Transverse colon (tissue), 4 donors: ENCODE measurements around the gene ORC5. TPM values are rescaled to one million over a fixed set of nuclear protein-coding genes. Genes with fewer than 3 reads are reported as not detected.

ENCODE experiments used
- DNase-seq: peaks from one replicate; pipeline ENCODE4 v3.0.0-alpha.2; 2019
- H3K27ac ChIP-seq, 4 donors: fragments of 200-600 bp; sonication (generic); 2 replicates each; pipeline ENCODE4 v1.5.1; 2016 to 2018; ENCODE audit warnings: inconsistent platforms in 4 of 4
- H3K27me3 ChIP-seq: fragments of 200-600 bp; sonication (generic); 2 replicates; pipeline ENCODE4 v1.5.1; 2017; ENCODE audit warnings: inconsistent platforms
- H3K36me3 ChIP-seq, 4 donors: fragments of 200-600 bp; sonication (generic); 2 replicates each; pipeline ENCODE4 v1.5.1; 2017 to 2019; ENCODE audit warnings: inconsistent platforms in 4 of 4
- H3K4me1 ChIP-seq, 4 donors: fragments of 200-600 bp; sonication (generic); 2 replicates each; pipeline ENCODE4 v1.5.1; 2017 to 2020; ENCODE audit warnings: inconsistent platforms in 4 of 4
- H3K4me3 ChIP-seq, 4 donors: fragments of 200-600 bp; sonication (generic); 1 replicate in 1 of 4; 2 replicates in 3 of 4; pipeline versions ENCODE4 v1.5.1 to v1.6.1; 2017 to 2019; ENCODE audit warnings: inconsistent platforms in 4 of 4
- H3K9me3 ChIP-seq, 2 donors: fragments of 200-600 bp; sonication (generic); 2 replicates each; pipeline ENCODE4 v1.5.1; 2017 to 2019; ENCODE audit warnings: inconsistent platforms in 2 of 2
- EP300 ChIP-seq: sonication (generic); formaldehyde crosslinking; IDR thresholded peaks from one replicate; pipeline ENCODE4 v1.6.1; 2017; ENCODE audit warnings: antibody characterized with exemption, low read depth
- POLR2A ChIP-seq: fragments of 450-650 bp; IDR thresholded peaks from one replicate; pipeline ENCODE4 v1.6.1; 2016; ENCODE audit warnings: antibody characterized with exemption, mild to moderate bottlenecking, moderate library complexity
- POLR2AphosphoS5 ChIP-seq, 3 donors: sonication (generic); formaldehyde crosslinking; IDR thresholded peaks; one replicate each; pipeline ENCODE4 v1.6.1; 2016; ENCODE audit warnings: antibody characterized with exemption in 3 of 3
- WGBS, 2 donors: methylation state at CpG; one replicate each; pipeline ENCODE4 v1.1.5; 2018; ENCODE audit warnings: low coverage in 1 of 2; 5-methylcytosine and 5-hydroxymethylcytosine counted together
- in situ Hi-C, 4 donors: fragments of 200-750 bp; cut with MboI; loops; one replicate each; pipeline versions ENCODE4 v1.15.0 to v1.15.1; 2017; ENCODE audit warnings: low sequenced_read_pairs in 3 of 4, low pct_ligation_motif_present in 1 of 4, low pct_unique_long_range_greater_than_20kb in 1 of 4
- intact Hi-C: fragments of 100-400 bp; cut with DNase I; formaldehyde crosslinking; loops from one replicate; pipeline ENCODE4 v1.15.1; 2023; ENCODE audit warnings: low total_unique reads
- total RNA-seq, 4 donors: library from RNA; depleted of rRNA; stranded (reverse); fragments of >200 nt; gene quantifications; one replicate each; pipeline ENCODE4 v1.1.0, GENCODE V29; 2016
- TF ChIP-seq, protein P1 (sequence below), 5 experiments: fragments of 200-600 bp in 3 of 5; fragments of 450-650 bp in 2 of 5; sonication (generic) in 3 of 5; IDR thresholded peaks; 1 replicate in 2 of 5; 2 replicates in 3 of 5; pipeline ENCODE4 v1.5.1; 2016 to 2017; ENCODE audit warnings: antibody characterized with exemption in 5 of 5, inconsistent platforms in 3 of 5, mild to moderate bottlenecking in 2 of 5, moderate library complexity in 1 of 5

The ORC5 gene
- total RNA-seq, 4 donors from 2014 or later: 9.0 to 18.7 (median 11.3) TPM

DNA sequence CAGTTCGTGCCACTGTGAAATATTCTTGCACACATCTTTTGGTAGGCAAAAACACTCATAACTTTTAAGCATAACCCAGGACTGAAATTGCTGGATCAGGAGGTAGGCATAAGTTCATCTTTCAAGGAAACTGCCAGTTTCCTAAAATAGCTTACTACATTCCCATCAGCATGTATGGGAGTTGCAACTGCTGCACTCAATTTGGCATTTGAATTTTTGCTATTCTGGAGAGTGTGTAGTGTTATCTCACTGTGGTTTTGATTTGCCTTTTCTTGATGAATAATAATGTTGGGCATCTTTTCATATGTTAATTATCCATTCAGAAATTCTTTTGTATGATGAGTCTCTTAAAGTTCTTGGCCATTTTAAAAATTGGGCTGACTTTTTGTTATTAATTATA lies 95.2 kb downstream of the ORC5 start:
- H3K4me3 ChIP-seq: no peak overlapping the region
- no peaks in the 10 kb centered on the region for H3K4me1 ChIP-seq
- in situ Hi-C loops: no loop called here
- no peaks in the 10 kb centered on the region for H3K27me3 ChIP-seq
- no peaks in the 10 kb centered on the region for H3K9me3 ChIP-seq
- WGBS, 2 donors: 75 to 78% methylated on average over 1 of the region's 1 CpG
- H3K27ac ChIP-seq: no peak overlapping the region
- no peak for TF ChIP-seq POLR2A
- TF ChIP-seq, protein P1, sequence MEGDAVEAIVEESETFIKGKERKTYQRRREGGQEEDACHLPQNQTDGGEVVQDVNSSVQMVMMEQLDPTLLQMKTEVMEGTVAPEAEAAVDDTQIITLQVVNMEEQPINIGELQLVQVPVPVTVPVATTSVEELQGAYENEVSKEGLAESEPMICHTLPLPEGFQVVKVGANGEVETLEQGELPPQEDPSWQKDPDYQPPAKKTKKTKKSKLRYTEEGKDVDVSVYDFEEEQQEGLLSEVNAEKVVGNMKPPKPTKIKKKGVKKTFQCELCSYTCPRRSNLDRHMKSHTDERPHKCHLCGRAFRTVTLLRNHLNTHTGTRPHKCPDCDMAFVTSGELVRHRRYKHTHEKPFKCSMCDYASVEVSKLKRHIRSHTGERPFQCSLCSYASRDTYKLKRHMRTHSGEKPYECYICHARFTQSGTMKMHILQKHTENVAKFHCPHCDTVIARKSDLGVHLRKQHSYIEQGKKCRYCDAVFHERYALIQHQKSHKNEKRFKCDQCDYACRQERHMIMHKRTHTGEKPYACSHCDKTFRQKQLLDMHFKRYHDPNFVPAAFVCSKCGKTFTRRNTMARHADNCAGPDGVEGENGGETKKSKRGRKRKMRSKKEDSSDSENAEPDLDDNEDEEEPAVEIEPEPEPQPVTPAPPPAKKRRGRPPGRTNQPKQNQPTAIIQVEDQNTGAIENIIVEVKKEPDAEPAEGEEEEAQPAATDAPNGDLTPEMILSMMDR (IDR thresholded peaks at IDR 0.05): no peak
- no peak for TF ChIP-seq EP300
- TF ChIP-seq POLR2AphosphoS5 (IDR thresholded peaks at IDR 0.05): no peak
- no peaks in the 10 kb centered on the region for H3K36me3 ChIP-seq
- intact Hi-C loops: no loop called here
- no peak for DNase-seq

DNA sequence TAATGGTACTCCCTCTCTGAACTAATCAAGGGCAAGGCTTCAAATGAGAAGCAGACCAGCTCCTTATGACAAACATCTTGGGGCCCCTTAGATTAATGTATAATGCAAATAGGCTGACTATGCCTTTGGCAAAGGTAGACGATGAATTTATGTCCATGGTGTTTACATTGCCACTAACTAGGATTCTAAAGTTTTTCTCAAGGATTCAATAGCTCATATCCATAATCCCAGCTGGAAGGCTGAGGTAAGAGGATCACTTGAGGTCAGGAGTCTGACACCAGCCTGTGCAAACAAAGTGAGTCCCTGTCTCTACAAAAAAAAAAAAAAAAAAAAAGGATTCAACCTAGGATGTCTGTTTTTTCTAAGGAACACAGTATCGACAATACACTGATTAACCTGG lies 96.5 kb downstream of the ORC5 start:
- in situ Hi-C loops: no loop called here

DNA sequence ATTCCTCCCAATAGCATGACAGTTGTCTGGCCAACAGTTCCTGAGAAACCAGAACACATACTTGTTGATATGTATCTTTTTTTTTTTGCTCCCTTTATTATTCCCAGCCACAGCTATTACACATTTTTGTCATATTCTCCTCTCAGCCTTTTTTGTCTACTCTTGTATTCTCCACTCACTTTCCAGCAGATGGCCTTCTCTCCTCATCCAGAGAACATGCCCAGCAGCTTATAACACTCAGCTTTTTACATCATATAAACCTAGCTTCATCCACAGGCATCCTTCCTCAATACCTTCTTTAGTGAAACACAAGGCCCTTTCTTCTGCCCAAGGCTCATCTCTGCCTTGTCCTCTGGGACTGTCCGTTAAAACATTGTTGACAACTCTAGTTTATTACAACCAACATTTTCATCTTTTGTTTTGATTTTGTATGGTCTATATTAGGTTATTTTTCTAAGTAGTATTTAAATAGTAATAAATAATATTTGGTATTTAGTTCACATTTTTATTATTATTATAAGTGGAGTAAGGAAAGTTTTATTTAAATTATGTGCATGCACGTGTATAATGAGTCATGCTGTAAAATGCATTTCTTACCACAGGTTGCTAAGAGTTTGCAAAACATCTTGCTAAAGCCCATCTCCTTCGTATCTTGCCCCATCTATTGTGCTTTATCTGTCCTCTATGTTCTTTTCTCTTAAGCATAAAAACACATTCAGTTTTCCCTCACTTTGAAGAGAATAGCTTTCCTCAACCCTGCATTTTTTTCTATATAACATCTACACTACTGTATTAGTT lies 101.5 kb downstream of the ORC5 start:
- no peaks in the 10 kb centered on the region for H3K36me3 ChIP-seq
- intact Hi-C loops (no loop called here), in situ Hi-C loops (no loop called here)
- no peak overlapping the region for H3K27ac ChIP-seq
- no peaks in the 10 kb centered on the region for H3K27me3 ChIP-seq
- no peaks in the 10 kb centered on the region for H3K4me1 ChIP-seq
- no peak for TF ChIP-seq POLR2A
- no peak for TF ChIP-seq POLR2AphosphoS5 (IDR thresholded peaks at IDR 0.05)
- TF ChIP-seq, protein P1 (IDR thresholded peaks at IDR 0.05): no peak
- no peak for TF ChIP-seq EP300
- no peak overlapping the region for H3K4me3 ChIP-seq
- no peak for DNase-seq
- no peaks in the 10 kb centered on the region for H3K9me3 ChIP-seq
- 56 to 68% methylated on average over 3 of the region's 3 CpGs for WGBS, 2 donors

More for the DNA sequence above, 96.5 kb downstream of the ORC5 start:
- H3K4me1 ChIP-seq: no peaks in the 10 kb centered on the region
- intact Hi-C loops: no loop called here
- TF ChIP-seq, protein P1 (IDR thresholded peaks at IDR 0.05): no peak
- TF ChIP-seq POLR2A: no peak
- no peak for TF ChIP-seq EP300
- no peak for TF ChIP-seq POLR2AphosphoS5 (IDR thresholded peaks at IDR 0.05)
- H3K36me3 ChIP-seq: no peaks in the 10 kb centered on the region
- H3K27me3 ChIP-seq: no peaks in the 10 kb centered on the region
- no peaks in the 10 kb centered on the region for H3K9me3 ChIP-seq
- H3K4me3 ChIP-seq: no peak overlapping the region
- no peak for DNase-seq
- no peak overlapping the region for H3K27ac ChIP-seq
- WGBS, 2 donors: 52 to 70% methylated on average over 2 of the region's 2 CpGs

DNA sequence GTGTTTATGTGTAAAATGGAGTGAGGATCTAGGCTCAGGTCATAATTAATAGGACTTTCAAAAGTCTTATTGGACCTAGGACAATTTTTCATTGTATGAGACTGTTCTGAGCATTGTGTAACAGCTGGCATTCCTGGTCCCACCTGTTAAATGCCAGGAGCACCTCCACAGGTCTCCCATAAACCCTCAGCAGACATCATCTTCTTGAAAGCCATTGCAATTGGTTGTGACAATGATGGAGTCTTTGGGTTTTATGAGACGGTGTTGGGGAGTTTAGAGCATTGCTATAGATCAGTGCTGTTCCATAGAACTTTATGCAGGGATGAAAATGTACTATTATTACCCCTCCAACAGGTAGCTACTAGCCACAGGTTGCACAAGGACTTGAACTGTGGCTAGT lies 108.9 kb downstream of the ORC5 start:
- DNase-seq: no peak
- H3K4me3 ChIP-seq: no peak overlapping the region
- no peaks in the 10 kb centered on the region for H3K27me3 ChIP-seq
- no peaks in the 10 kb centered on the region for H3K36me3 ChIP-seq
- in situ Hi-C loops: no loop called here
- H3K9me3 ChIP-seq: no peaks in the 10 kb centered on the region
- intact Hi-C loops: no loop called here
- no peaks in the 10 kb centered on the region for H3K4me1 ChIP-seq
- no peak for TF ChIP-seq POLR2A
- TF ChIP-seq, protein P1 (IDR thresholded peaks at IDR 0.05): no peak
- TF ChIP-seq POLR2AphosphoS5 (IDR thresholded peaks at IDR 0.05): no peak
- TF ChIP-seq EP300: no peak
- 78 to 100% methylated on average over 1 of the region's 1 CpG for WGBS, 2 donors
- no peak overlapping the region for H3K27ac ChIP-seq
